Measurements from ENCODE around the gene ADAMTS8.

ADAMTS8 gene, protein sequence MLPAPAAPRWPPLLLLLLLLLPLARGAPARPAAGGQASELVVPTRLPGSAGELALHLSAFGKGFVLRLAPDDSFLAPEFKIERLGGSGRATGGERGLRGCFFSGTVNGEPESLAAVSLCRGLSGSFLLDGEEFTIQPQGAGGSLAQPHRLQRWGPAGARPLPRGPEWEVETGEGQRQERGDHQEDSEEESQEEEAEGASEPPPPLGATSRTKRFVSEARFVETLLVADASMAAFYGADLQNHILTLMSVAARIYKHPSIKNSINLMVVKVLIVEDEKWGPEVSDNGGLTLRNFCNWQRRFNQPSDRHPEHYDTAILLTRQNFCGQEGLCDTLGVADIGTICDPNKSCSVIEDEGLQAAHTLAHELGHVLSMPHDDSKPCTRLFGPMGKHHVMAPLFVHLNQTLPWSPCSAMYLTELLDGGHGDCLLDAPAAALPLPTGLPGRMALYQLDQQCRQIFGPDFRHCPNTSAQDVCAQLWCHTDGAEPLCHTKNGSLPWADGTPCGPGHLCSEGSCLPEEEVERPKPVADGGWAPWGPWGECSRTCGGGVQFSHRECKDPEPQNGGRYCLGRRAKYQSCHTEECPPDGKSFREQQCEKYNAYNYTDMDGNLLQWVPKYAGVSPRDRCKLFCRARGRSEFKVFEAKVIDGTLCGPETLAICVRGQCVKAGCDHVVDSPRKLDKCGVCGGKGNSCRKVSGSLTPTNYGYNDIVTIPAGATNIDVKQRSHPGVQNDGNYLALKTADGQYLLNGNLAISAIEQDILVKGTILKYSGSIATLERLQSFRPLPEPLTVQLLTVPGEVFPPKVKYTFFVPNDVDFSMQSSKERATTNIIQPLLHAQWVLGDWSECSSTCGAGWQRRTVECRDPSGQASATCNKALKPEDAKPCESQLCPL

GRCh38 chr11:130428316-130429119, at the start of gene ADAMTS8:
TSS of gene ADAMTS8 (minus strand) at chr11:130428609. CDS start at chr11:130428286, 323 bp downstream.
- no peak for DNase-seq

DNA sequence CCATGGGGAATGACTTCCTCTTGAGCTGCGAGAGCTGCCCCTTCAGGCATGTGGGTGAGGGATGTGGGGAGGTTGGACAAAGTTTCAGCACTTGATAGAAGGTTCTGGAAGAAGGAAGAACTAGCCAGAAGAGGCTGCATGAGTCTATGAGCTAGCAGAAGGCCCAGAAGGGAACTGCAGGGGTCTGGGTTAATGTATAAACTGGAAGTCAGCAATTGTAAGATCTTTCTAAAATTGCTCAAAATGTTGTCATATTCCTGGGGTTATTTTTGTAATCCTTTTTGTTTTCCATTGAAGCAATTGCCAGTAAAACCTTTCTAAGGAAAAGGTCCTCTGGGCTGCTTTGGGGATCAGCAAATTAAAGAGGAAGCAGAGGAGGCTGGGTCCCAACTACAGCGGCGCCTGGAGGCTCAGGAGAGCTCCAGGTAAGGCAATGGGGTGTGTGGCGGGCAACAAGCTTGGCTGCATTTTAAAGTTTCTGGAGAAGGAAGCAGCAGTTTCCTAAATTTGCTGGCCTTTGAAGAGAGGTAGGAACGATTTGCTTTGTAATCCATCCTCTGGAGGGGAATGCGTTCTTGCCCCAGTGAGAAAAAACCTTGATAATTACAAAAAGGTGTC, 49.3 kb upstream of the ADAMTS8 start:
- DNase-seq, result no peak
- no peak for TF ChIP-seq GATA1 (IDR thresholded peaks at IDR 0.05; ENCODE audit: low read depth, low read length)
- TF ChIP-seq POLR2A (IDR thresholded peaks at IDR 0.05; ENCODE audit: low read length), result no peak

More at GRCh38 chr11:130428316-130429119, at the start of gene ADAMTS8:
- TF ChIP-seq POLR2A (IDR thresholded peaks at IDR 0.05; ENCODE audit: low read length) (no peak), GATA1 (IDR thresholded peaks at IDR 0.05; ENCODE audit: low read depth, low read length) (no peak)

- DNase-seq, result no peak
- TF ChIP-seq POLR2A (IDR thresholded peaks at IDR 0.05; ENCODE audit: low read length), result no peak
- TF ChIP-seq GATA1 (IDR thresholded peaks at IDR 0.05; ENCODE audit: low read depth, low read length), result no peak
These were observed 48.6 kb upstream of the ADAMTS8 start for GRCh38 chr11:130476922-130477491.

DNA sequence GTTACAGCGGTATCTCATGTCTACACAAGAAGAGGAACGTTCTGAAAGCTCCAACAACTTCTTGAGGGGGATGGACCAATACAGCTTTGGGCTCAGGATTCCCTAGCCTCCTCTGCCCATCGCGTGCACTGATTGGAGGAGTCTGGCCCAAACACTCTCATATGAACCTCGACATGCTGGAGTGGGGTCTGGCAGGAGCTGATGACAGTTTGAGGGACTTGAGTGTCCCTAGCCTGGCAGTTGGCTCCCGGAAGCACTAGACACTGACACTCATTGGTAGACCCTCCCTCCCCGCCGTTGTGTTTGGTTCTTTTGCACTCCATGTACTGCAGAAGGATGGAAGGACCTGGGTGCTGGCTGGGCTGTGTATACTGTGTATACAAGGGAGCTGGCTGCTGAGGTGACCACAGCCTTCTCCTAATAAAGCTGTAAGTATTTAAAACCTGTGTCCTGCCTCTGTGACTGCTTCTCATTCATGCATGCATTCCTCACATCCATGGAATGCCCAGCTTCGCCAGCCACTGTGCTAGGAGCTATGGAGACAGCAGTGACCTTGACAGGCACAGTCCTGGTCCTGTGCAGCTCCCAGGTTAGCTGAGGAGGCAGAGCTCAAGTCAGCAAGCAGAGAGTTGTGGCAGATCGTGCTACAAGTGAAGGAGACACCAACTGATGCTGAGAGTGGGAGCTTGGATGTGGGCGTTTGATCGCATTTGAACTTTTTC, 48.0 kb upstream of the ADAMTS8 start:
- no peak for TF ChIP-seq POLR2A (IDR thresholded peaks at IDR 0.05; ENCODE audit: low read length)
- TF ChIP-seq GATA1 (IDR thresholded peaks at IDR 0.05; ENCODE audit: low read depth, low read length), result no peak
- DNase-seq, result no peak

GRCh38 chr11:130475426-130476053, 47.1 kb upstream of the ADAMTS8 start:
- DNase-seq, result no peak
- TF ChIP-seq GATA1 (IDR thresholded peaks at IDR 0.05; ENCODE audit: low read depth, low read length) (no peak), POLR2A (IDR thresholded peaks at IDR 0.05; ENCODE audit: low read length) (no peak)

GRCh38 chr11:130474637-130475400, 46.4 kb upstream of the ADAMTS8 start:
- no peak for DNase-seq
- TF ChIP-seq POLR2A (IDR thresholded peaks at IDR 0.05; ENCODE audit: low read length), result no peak
- TF ChIP-seq GATA1 (IDR thresholded peaks at IDR 0.05; ENCODE audit: low read depth, low read length), result no peak

GRCh38 chr11:130473795-130474377, 45.5 kb upstream of the ADAMTS8 start:
- TF ChIP-seq POLR2A (IDR thresholded peaks at IDR 0.05; ENCODE audit: low read length) (no peak), GATA1 (IDR thresholded peaks at IDR 0.05; ENCODE audit: low read depth, low read length) (no peak)

GRCh38 chr11:130473056-130473794, 44.8 kb upstream of the ADAMTS8 start:
- no peak for DNase-seq
- TF ChIP-seq POLR2A (IDR thresholded peaks at IDR 0.05; ENCODE audit: low read length) (no peak), GATA1 (IDR thresholded peaks at IDR 0.05; ENCODE audit: low read depth, low read length) (no peak)

More at GRCh38 chr11:130473795-130474377, 45.5 kb upstream of the ADAMTS8 start:
- no peak for DNase-seq

GRCh38 chr11:130472434-130472961, 44.1 kb upstream of the ADAMTS8 start:
- TF ChIP-seq POLR2A (IDR thresholded peaks at IDR 0.05; ENCODE audit: low read length) (no peak), GATA1 (IDR thresholded peaks at IDR 0.05; ENCODE audit: low read depth, low read length) (no peak)
- no peak for DNase-seq
